ENCODE measurements around the gene TMEM131L.
A peak's percentile ranks its signal among the peaks of the same experiment; 100 is the strongest.
"Not testable (repeated sequence)": the region's sequence is repeated elsewhere in the genome, so short reads cannot be mapped to it uniquely, and the experiment has no call there.

The TMEM131L gene

GRCh38 chr4:153453402-153453801 lies 12.8 kb upstream of the TMEM131L start:
- TF ChIP-seq EZH2phosphoT487 (IDR thresholded peaks at IDR 0.05; ENCODE audit: low read depth) (no peak), CTCF (IDR thresholded peaks at IDR 0.05; ENCODE audit: low read depth, low read length) (no peak)
- no peak overlapping the region for H3K27ac ChIP-seq (ENCODE audit: low read length)
- no peaks in the 10 kb centered on the region for H3K9me3 ChIP-seq (ENCODE audit: insufficient read depth, low read length)
- no peaks in the 10 kb centered on the region for H4K20me1 ChIP-seq (ENCODE audit: insufficient read depth, low read length)
- H3K27me3 ChIP-seq (ENCODE audit: low read depth, low read length) = 0 out of 2 replicates have a peak, but pooled peaks cover 1% of the 10 kb centered on the region
- no peak overlapping the region for H2AFZ ChIP-seq (ENCODE audit: low read depth, low read length)
- H3K9ac ChIP-seq (ENCODE audit: low read length) = no peak overlapping the region
- H3K36me3 ChIP-seq (replicated peaks; ENCODE audit: low read depth, low read length) = no peaks in the 10 kb centered on the region
- H3K4me2 ChIP-seq (ENCODE audit: low read length) = no peak overlapping the region
- no peaks in the 10 kb centered on the region for H3K79me2 ChIP-seq (ENCODE audit: low read length)
- H3K4me1 ChIP-seq (ENCODE audit: low read length) = peaks cover 10% of the 10 kb centered on the region
- no peak overlapping the region for H3K4me3 ChIP-seq (ENCODE audit: low read length)

DNA sequence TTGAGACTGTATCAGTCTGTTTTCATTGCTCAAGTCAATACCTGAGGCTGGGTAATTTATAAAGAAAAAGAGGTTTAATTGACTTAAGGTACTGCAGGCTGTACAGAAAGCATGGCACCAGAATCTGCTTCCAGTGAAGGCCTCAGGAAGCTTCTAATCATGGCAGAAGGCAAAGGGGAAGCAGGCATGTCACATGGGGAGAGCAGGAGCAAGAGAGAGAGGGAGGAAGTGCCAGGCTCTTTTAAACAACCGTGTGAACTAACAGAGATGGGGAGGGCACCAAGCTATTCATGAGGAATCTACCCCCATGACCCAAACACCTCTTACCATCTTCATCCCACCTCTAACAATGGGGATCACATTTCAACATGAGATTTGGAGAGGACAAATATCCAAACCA lies 7.2 kb upstream of the TMEM131L start:
- TF ChIP-seq CTCF (IDR thresholded peaks at IDR 0.05; ENCODE audit: low read depth, low read length) = no peak
- no peak for TF ChIP-seq EZH2phosphoT487 (IDR thresholded peaks at IDR 0.05; ENCODE audit: low read depth)
- Histone ChIP-seq H3K27me3 (ENCODE audit: low read depth, low read length) (no peaks in the 10 kb centered on the region), H3K4me3 (ENCODE audit: low read length) (no peak overlapping the region), H3K9ac (ENCODE audit: low read length) (no peak overlapping the region), H3K79me2 (ENCODE audit: low read length) (no peaks in the 10 kb centered on the region), H3K4me1 (ENCODE audit: low read length) (no peaks in the 10 kb centered on the region), H3K36me3 (replicated peaks; ENCODE audit: low read depth, low read length) (no peaks in the 10 kb centered on the region), H2AFZ (ENCODE audit: low read depth, low read length) (no peak overlapping the region; the same call in 1 of the 2 replicates), H3K4me2 (ENCODE audit: low read length) (no peak overlapping the region), H4K20me1 (ENCODE audit: insufficient read depth, low read length) (no peaks in the 10 kb centered on the region), H3K27ac (ENCODE audit: low read length) (no peak overlapping the region), H3K9me3 (ENCODE audit: insufficient read depth, low read length) (no peaks in the 10 kb centered on the region)

DNA sequence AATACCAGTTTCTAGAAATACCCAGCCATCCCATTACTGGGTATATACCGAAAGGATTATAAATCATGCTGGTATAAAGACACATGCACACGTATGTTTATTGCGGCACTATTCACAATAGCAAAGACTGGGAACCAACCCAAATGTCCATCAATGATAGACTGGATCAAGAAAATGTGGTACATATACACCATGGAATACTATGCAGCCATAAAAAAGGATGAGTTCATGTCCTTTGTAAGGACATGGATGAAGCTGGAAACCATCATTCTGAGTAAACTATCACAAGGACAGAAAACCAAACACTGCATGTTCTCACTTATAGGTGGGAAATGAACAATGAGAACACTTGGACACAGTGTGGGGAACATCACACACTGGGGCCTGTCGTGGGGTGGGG lies 4.6 kb upstream of the TMEM131L start:
- H3K27me3 ChIP-seq (ENCODE audit: low read depth, low read length); H3K36me3 ChIP-seq (replicated peaks; ENCODE audit: low read depth, low read length); H2AFZ ChIP-seq (ENCODE audit: low read depth, low read length); H3K9ac ChIP-seq (ENCODE audit: low read length); H3K9me3 ChIP-seq (ENCODE audit: insufficient read depth, low read length); H3K4me2 ChIP-seq (ENCODE audit: low read length); H4K20me1 ChIP-seq (ENCODE audit: insufficient read depth, low read length); H3K27ac ChIP-seq (ENCODE audit: low read length); H3K4me3 ChIP-seq (ENCODE audit: low read length); H3K79me2 ChIP-seq (ENCODE audit: low read length): not testable (repeated sequence)
- peaks cover 16% of the 10 kb centered on the region for H3K4me1 ChIP-seq (ENCODE audit: low read length)

- Histone ChIP-seq H3K4me3 (ENCODE audit: low read length) (no peak overlapping the region), H3K36me3 (replicated peaks; ENCODE audit: low read depth, low read length) (peaks cover 15% of the 10 kb centered on the region), H4K20me1 (ENCODE audit: insufficient read depth, low read length) (peaks cover 18% of the 10 kb centered on the region), H3K27me3 (ENCODE audit: low read depth, low read length) (no peaks in the 10 kb centered on the region), H3K27ac (ENCODE audit: low read length) (no peak overlapping the region), H3K9me3 (ENCODE audit: insufficient read depth, low read length) (no peaks in the 10 kb centered on the region), H2AFZ (ENCODE audit: low read depth, low read length) (no peak overlapping the region), H3K9ac (ENCODE audit: low read length) (no peak overlapping the region), H3K4me1 (ENCODE audit: low read length) (peaks cover 20% of the 10 kb centered on the region), H3K4me2 (ENCODE audit: low read length) (no peak overlapping the region), H3K79me2 (ENCODE audit: low read length) (peaks cover 27% of the 10 kb centered on the region)
- no peak for TF ChIP-seq CTCF (IDR thresholded peaks at IDR 0.05; ENCODE audit: low read depth, low read length)
- no peak for TF ChIP-seq EZH2phosphoT487 (IDR thresholded peaks at IDR 0.05; ENCODE audit: low read depth)
Measured at GRCh38 chr4:153464068-153464467, 2.1 kb upstream of the TMEM131L start.

DNA sequence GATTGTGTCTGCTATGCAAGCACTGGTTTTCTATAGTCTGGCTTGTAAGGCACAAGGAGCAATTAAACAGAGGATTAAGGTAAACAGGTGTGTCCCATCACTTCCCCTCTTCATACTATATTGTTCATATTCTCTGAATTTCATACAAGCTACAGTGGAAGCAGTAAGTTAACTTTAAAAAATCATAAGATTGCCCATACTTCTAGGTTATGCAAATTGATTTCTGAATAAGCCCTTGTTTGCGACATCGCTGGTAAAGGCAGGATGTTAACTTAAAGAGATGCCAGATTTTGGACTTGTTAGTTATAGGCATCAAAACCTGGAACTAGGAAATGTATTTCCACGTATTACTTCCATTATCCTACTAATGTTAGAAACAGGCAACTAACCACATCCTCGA lies 1.0 kb upstream of the TMEM131L start:
- H3K9ac ChIP-seq (ENCODE audit: low read length) = peak overlapping the region; percentile 70
- no peaks in the 10 kb centered on the region for H3K27me3 ChIP-seq (ENCODE audit: low read depth, low read length)
- peaks cover 30% of the 10 kb centered on the region for H3K4me1 ChIP-seq (ENCODE audit: low read length)
- no peak for TF ChIP-seq CTCF (IDR thresholded peaks at IDR 0.05; ENCODE audit: low read depth, low read length)
- peak overlapping the region; percentile 1; the same call in 1 of the 2 replicates for H3K27ac ChIP-seq (ENCODE audit: low read length)
- no peaks in the 10 kb centered on the region for H3K9me3 ChIP-seq (ENCODE audit: insufficient read depth, low read length)
- H2AFZ ChIP-seq (ENCODE audit: low read depth, low read length) = peak overlapping the region; percentile 0; the same call in 1 of the 2 replicates
- H3K4me3 ChIP-seq (ENCODE audit: low read length) = peak overlapping the region; percentile 84
- peak overlapping the region; percentile 89 for H3K4me2 ChIP-seq (ENCODE audit: low read length)
- H4K20me1 ChIP-seq (ENCODE audit: insufficient read depth, low read length) = peaks cover 28% of the 10 kb centered on the region
- peaks cover 24% of the 10 kb centered on the region for H3K36me3 ChIP-seq (replicated peaks; ENCODE audit: low read depth, low read length)
- peaks cover 38% of the 10 kb centered on the region for H3K79me2 ChIP-seq (ENCODE audit: low read length)
